Inflammatory macrophage treated with lipopolysaccharide for 1 hour (primary cell): ENCODE results near the gene NFATC3.
A peak's percentile ranks its signal among the peaks of the same experiment; 100 is the strongest.
"Not testable (repeated sequence)": the region's sequence is repeated elsewhere in the genome, so short reads cannot be mapped to it uniquely, and the experiment has no call there.

Experiments used
- DNase-seq, 2 donors: peaks; one replicate each; pipeline ENCODE4 v3.0.0-alpha.2; 2020 to 2022

The NFATC3 gene

DNA sequence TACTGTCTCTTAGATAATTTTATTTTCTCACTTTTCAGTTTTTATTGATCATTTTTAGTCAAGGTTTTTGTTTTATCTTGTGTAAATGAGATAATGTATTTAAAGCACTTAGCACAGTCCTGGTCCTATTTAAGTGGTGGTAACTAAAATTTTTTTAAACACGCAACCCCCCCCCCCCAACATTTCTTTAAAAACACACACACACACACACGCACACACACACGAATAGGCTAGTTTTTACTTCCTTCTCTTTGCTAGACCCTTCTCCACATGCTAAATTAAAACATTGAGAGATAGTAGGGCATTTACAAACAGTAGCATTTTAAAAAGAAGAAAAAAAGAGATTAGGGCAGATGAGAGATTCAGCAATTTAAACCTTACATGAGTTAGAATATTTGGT is 5.0 kb downstream of the NFATC3 start:
- no peak for DNase-seq

DNA sequence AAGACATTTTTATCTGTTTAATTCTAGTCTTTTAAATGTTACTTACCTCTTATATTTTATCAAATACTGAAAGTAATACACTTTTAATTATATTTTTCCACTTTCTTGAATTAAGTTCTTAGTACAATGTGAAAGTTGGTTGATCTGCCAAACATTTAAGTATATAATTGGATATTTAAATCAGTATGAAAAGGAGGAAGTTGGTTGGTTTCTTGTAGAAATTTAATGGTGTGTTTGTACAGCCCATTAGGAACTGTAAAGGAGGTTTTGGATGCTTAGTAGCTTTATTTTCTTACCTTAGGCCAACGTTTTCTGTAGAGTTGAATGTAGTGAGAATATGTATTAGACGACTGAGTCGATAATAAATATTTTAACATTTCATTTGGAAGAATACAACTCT is 5.4 kb downstream of the NFATC3 start:
- DNase-seq: peak in 1 of 2 donors; percentile 34

DNA sequence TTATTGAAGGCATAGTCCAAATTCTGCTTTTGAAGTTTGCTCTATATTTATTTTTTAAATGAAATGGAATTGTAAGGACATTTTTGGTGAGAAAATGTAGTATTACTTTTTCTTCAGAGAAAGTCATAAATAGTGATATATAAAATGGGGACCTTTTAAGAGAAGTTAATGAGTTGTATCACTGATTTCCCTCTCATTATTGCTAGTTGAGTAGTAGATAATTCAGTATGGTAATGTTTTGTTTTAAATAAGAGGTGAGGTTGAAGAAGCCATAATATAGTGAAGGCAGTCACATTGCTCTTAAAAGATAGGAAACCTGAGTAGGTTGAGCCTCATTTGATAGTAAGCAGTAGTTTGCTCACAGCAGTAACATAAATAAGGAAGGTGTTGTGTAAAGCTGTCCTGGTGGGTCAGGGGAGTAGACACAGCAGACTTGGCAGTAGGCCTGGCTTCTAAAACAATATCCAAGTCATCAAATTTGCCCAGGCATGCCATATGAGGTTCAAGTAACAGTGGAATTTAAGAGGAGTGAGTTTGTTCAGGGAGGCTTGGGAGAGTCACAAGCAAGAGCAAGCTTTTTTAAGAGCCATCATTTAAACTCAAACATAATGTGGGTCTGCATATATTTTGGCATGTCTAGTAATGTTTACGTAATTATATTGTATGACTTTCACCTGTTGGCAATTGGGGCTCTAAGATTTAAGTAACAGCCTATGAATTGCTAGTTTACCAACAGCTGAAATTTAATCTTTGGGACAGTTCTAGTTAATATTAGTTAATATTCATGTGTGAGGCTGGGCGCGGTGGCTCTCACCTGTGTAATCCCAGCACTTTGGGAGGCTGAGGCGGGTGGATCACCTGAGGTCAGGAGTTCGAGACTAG is 6.5 kb downstream of the NFATC3 start:
- no peak for DNase-seq

DNA sequence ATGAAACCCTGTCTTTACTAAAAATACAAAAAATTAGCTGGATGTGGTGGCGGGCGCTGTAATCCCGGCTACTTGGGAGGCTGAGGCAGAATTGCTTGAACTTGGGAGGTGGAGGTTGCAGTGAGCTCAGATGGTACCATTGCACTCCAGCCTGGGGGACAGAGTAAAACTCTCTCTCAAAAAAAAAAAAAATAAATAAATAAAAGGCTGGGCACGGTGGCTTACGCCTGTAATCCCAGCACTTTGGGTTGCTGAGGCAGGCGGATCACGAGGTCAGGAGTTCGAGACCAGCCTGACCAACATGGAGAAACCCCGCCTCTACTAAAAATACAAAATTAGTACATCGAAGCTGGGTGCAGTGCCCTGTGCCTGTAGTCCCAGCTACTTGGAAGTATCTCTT is 7.1 kb downstream of the NFATC3 start:
- not testable (repeated sequence) for DNase-seq

DNA sequence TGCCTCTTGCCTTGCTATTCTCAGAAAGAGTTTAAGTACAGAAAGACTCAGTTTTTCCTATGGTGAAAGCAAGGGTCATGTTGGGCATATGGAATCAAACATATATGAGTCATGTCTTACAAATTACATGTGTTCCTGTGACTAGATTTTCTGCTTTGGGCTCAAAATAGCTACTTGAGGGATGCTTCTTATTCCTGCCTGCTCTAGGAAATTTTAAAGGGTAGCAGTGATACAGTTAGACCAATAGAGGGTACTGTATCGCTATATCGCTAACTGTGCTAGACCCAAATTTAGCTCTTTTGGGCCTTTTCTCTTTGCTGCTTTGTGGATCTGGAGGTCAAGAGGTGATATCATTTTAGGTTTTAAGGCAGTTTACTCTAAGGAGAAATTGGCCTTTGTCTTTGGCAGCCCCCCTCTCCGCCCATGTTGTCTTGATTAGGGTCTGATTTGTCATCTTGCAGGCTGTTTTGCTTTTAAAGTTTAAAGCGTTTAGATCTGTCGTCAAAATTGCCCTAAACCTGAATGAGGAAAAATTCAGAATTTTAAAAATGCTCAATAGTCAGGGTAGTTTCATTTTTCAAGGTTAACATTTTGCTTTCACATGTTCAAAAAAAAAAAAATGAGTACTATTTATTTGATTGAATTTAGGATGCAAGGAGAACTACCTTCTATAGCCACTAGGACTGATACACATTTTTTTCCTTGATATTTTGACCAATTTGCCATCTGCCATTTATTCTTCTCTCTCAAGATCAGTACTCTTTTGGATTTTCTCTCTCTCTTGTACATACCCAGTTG is 8.8 kb downstream of the NFATC3 start:
- peak in 1 of 2 donors; percentile 34 for DNase-seq

DNA sequence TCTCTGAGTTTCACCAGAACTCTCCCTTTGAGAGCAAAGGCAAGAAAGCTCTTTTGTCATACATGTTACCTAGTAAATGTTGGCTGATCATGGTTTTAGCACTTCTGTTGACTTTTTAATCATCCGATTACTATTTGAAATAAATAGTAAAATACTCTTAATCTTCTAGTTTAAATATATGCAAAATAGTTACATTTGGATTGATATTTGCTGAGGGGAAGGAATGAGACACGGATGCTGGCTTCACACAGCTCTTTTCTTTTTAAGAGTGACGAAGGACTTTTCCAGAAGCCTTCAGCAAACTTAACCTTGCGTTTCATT is 9.4 kb downstream of the NFATC3 start:
- no peak for DNase-seq

DNA sequence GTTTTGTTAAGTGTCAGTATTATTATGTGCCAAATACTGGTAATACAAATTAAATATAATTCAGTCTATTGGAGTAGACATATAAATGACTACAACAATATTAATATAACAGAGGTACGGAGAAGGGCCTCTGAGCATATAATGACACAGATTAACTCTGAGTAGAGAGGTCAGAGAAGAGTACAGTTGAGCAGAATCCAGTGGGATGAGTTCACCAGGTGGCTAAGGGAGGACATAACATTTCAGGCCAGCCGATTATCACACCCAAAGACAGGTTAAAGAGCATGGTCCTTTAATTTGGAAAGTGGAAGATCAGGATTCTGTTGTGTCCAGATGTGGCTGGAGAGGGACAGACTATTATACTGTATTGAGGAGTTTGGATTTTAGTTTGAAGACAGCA is 11.3 kb downstream of the NFATC3 start:
- DNase-seq: no peak

DNA sequence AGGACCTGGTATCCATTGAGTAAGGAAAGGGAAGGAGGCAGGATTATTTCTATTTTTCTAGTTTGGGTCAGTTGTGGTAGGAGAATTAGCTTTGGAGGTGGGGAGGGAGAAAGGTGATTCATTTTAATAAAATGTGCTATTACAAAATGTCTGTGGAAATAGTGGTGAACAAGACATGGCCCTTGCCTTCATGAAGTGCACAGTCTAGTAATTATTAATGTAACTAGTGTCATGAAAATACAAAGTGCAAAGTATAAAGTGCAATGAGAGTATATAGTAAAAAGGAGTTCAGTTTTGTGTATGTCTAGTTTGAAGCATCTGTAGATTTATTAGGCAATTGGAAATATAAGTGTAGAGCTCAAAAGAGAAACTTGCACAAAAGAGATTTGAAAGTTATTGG is 11.9 kb downstream of the NFATC3 start:
- no peak for DNase-seq

DNA sequence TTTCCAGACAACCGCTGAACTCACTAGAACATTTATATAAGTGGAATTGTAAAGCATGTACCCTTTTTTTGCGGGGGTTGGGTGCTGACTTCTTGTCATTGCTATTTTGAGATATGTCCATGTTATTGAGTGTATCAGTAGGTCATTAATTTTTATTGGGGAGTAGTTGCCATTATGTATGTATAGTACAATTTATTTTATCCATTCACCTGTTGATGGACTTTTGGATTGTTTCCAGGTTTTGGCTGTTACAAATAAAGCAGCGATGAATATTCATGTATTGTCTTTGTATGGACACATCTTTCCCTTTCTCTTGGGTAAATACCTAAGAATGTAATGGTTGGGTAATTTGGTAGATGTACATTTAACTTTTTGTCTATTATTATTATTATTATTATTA is 12.7 kb downstream of the NFATC3 start:
- DNase-seq: no peak

DNA sequence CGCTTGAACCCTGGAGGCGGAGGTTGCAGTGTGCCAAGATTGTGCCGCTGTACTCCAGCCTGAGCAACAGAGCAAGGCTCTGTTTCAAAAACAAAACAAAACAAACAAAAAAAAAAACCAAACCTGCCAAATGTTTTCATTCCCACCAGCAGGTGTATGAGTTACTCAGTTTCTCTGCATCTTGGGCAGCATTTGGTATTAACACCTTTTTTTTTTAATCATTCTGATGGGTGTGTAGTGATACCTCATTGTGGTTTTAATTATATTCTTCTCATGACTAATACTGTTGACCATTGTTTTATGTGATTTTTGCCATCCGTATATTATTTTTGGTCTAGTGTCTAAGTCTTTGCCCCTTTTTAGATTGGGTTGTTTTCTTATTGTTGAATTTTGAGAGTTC is 15.3 kb downstream of the NFATC3 start:
- no peak for DNase-seq

DNA sequence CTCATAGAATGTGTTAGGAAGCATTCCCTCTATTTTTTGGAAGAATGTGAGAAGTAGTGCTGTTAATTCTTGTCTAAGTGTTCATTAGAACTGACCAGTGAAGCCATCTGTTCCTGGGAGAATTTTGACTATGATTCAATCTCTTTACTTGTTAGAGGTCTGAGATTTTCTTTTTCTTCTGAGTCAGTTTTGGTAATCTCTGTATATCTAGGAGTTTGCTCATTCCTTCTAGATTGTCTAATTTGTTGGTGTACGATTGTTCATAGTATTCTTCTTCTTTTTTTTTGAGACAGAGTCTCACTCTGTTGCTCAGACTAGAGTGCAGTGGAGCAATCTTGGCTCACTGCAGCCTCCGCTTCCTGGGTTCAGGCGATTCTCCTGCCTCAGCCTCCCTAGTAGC is 20.4 kb downstream of the NFATC3 start:
- no peak for DNase-seq

DNA sequence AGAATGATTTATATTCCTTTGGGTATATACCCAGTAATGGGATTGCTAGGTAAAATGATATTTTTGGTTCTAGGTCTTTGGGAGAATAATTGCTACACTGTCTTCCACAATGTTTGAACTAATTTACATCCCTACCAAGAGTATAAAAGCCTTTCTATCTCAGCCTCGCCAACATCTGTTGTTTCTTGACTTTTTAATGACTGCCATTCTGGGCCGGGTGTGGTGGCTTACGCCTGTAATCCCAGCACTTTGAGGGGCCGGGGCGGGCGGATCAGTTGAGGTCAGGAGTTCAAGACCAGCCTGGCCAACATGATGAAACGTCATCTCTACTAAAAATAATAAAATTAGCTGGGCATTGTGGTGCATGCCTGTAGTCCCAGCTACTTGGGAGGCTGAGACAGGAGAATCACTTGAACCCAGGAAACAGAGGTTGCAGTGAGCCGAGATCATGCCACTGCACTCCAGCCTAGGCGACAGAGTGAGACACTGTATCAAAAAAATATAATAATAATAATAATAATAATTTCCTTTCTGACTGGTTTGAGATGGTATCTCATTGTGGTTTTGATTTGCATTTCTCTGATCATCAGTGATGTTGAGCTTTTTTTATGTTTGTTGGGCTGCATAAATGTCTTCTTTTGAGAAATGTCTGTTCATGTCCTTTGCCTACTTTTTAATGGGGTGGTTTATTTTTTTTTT is 22.2 kb downstream of the NFATC3 start:
- DNase-seq: not testable (repeated sequence)

DNA sequence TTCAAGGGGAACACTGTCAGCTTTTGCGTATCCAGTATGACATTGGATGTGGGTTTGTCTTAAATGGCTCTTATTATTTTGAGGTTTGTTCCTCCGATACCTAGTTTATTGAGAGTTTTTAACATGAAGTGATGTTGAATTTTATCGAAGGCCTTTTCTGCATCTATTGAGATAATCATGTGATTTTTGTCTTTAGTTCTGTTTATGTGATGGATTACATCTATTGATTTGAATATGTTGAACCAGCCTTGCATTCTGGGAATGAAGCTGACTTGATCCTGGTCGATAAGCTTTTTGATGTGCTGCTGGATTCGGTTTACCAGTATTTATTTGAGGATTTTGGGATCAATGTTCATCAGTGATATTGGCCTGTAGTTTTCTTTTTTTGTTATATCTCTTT is 24.0 kb downstream of the NFATC3 start:
- not testable (repeated sequence) for DNase-seq

DNA sequence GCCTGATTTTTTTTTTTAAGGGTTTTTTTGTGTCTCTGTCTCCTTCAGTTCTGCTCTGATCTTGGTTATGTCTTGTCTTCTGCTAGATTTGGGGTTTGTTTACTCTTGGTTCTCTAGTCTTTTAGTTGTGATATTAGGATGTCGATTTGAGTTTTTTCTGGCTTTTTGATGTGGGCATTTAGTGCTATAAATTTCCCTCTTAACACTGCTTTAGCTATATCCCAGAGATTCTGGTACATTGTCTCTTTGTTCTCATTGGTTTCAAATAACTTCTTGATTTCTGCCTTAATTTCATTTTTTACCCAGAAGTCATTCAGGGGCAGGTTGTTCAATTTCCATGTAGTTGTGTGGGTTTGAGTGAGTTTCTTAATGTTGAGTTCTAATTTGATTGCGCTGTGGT is 25.4 kb downstream of the NFATC3 start:
- DNase-seq: not testable (repeated sequence)

DNA sequence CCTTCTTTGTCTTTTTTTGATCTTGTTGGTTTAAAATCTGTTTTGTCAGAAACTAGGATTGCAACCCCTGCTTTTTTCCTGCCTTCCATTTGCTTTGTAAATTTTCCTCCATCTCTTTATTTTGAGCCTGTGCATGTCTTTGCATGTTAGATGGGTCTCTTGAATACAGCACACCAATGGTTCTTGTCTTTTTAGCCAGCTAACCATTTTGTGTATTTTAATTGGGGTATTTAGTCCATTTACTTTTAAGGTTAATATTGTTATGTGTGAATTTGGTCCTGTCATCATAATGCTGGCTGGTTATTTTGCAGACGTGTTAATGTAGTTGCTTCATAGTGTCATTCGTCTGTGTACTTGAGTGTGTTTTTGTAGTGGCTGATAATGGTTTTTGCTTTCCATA is 26.2 kb downstream of the NFATC3 start:
- DNase-seq: no peak

DNA sequence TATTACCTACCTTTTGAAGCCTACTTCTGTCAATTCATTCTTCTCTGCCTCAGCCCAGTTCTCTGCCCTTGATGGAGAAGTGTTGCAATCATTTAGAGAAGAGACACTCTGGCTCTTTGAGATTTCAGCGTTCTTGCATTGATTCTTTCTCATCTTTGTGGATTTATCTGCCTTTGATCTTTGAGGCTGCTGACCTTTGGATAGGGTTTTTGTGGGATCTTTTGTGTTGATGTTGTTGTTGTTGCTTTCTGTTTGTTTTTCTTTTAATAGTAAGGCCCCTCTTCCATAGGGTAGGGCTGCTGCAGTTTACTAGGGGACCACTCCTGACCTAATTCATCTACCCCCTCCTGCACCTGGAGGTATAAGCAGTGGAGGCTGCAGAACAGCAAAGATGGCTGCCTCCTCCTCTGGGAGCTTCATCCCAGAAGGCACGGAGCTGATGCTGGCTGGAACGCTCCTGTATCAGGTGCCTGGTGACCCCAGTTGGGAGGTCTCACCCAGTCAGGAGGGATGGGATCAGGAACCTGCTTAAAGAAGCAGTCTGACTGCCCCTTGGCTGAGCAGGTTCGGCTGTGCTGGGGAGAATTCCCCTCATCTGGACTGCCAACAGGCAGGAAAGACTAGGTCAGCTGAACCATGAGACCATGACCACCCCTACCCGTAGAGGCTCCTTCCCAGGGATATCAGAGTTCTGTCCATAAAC is 28.0 kb downstream of the NFATC3 start:
- DNase-seq: no peak

DNA sequence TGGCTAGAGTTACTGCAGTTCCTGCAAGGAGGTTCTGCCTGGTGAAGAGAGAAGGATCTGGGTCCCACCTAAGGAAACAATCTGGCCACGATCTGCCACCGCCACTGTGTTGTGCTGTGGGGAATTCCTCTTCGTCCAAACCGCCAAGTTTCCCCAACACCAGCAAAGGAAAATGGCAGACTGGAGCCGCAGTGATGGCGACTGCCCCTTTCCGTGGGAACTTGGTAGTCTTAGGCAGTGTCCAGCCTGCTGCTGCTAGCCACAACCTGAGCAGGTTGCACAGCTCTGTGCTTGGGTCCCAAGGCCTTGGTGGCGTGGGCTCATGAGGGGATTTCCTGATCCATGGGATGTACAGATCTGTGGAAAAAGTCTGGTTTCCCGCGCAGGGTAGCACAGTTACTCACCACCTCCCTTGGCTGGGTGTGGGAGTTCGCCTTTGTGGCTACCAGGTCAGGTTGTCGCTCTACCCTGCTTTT is 28.6 kb downstream of the NFATC3 start:
- no peak for DNase-seq

DNA sequence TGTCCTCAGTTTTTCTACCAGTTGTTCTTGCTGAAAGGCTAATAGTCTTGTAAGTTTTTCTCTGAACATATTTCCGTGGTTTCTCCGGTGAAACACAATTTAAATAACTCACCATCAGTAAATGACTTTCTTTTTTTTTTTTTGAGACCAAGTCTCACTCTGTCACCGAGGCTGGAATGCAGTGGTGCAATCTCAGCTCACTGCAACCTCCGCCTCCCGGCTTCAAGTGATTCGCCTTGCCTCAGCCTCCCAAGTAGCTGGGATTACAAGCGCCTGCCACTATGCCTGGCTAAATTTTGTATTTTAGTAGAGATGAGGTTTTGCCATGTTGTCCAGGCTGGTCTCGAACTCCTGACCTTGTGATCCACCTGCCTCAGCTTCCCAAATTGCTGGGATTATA is 29.8 kb downstream of the NFATC3 start:
- not testable (repeated sequence) for DNase-seq

DNA sequence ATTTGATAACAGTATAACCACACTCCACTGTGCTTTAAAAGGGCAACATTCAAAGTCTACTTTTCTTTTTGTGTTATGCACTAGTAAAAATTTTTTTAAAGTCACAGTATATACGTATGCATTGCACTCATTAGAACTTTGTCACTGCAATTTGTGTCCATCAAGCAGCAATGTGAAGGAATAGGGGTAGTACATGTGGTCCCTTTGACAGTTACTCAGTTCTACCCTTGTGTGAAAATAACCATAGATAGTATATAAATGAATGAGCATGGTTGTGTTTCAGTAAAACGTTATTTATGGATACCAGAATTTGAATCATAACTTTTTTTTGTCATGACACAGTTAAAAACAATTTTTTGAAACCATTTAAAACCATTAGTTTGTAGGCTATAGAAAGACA is 30.7 kb downstream of the NFATC3 start:
- no peak for DNase-seq

DNA sequence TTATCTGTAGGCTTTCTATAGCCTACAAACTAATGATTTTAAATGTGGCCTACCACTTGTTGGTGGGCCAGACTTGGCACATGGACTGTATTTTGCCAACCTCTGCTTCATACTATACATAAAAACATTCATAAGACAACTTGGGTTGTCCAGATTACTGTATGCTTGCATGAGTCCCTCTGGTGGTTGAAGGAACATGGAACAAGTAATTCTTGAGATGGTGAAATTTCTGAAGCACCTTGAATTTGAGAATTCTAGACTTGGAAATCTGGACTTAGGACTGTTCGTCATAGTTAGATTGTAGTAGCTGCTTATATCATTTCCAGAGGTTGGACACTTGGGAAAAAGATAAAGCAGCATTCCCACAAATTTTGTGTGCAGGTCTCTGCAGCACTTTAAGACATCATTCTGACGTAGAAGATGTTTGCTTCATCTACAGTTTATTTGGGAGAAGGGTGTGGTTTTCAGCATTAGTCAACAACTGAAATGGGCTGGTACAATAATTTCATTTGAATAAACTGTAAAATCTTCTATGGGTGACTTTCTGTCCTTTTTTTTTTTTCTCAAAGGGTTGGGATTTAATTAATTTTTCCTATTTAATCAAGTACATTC is 31.2 kb downstream of the NFATC3 start:
- DNase-seq: peak; percentile 31 to 45

DNA sequence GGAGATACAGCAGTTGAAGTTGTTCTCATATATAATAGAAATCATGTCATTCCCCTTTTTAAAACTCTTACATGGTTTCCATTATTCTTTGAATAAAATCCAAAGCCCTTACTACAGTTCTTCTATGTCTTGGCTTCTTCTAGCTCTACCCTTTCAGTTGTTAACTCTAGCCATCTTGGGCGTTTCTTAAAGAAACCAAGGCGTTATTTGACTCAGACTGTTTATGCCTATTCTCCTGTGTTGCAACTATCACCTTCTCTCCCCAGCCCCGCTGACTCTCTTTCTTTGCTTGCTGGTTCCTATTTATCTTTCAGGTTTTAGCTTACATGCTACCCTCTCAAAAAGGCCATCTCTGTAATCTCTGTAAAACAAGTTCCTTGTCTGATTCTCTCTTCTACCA is 32.7 kb downstream of the NFATC3 start:
- no peak for DNase-seq

DNA sequence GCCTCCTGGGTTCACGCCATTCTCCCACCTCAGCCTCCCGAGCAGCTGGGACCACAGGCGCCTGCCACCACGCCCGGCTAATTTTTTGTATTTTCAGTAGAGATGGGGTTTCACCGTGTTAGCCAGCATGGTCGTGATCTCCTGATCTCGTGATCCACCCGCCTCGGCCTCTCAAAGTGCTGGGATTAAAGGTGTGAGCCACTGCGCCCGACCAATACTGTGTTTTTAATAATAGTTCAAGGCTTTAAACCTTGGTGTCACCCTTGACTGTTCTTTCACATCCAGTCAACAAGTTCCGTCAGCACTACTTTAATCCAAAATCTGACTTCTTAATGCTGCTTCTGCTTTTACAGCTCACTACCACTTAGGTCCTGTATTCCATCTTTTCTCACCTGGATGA is 33.8 kb downstream of the NFATC3 start:
- DNase-seq: not testable (repeated sequence)
